GM18951 (cell line): ENCODE results near the gene U2AF1L4.

ENCODE experiments used
- POLR2A ChIP-seq: IDR thresholded peaks from 4 replicates; pipeline ENCODE4 v1.6.1; 2011; ENCODE audit warnings: mild to moderate bottlenecking; ENCODE audit not compliant: insufficient read length, insufficient read depth; ENCODE audit errors: extremely low read depth
- in situ Hi-C: fragments of 300-500 bp; cut with MboI; formaldehyde crosslinking; loops from one replicate; pipeline ENCODE4 v1.12.0; 2022; ENCODE audit warnings: low sequenced_read_pairs, mixed read lengths, inconsistent platforms; ENCODE audit not compliant: unreplicated experiment

Gene U2AF1L4

GRCh38 chr19:35757231-35757748, 12.1 kb upstream of the U2AF1L4 start:
- in situ Hi-C loops, result no loop called here
- TF ChIP-seq POLR2A, result no peak

DNA sequence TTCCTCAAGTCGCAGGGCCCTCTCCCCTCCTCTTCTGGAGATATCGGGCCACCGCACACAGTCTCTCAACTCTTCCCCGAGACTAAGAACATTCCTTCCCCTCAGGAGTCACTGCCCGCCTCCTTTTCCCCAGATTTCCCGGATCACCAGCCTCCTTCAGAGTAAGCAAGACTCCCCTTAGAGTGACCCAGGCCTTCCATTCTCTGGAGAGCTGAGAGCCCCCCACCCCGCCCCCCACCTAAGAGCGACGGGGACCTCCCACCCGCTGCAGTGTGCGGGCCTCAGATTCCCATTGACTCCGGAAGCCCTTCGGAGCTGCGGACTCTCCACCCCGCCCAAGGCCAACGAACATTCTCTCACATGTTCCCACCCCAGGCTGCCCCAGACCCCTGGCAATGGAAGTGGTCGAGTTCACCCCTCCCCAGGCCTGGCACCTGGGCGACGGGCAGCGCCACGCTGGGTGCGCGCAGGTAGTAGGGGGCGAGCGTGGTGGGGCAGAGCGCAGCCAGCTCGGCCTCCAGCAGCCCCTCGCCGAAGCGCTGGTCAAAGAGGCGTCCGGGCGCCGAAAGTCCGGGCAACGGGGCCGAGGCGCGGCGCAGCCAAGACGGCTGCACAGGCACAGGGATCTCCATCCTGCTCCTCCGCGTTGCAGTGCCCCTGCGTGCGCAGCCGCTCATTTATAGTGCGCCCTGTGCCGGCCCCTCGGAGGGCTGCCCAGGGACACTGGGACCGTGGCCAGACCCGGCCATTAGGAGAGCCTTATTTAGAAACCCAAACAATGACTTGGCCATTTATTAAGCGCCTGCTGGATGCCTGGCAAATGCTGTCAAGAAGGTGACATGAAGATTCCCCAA, 11.4 kb upstream of the U2AF1L4 start, which contains the start of gene HSPB6:
HSPB6 (minus strand) TSS at position 653 of the 854 bp plus-strand sequence; CDS start at position 632, 21 bp downstream.
- in situ Hi-C loops, result no loop called here

GRCh38 chr19:35755550-35756376, 10.5 kb upstream of the U2AF1L4 start:
- TF ChIP-seq POLR2A, result no peak
- in situ Hi-C loops, result no loop called here

More for the DNA sequence above, 11.4 kb upstream of the U2AF1L4 start, which contains the start of gene HSPB6:
- TF ChIP-seq POLR2A, result no peak

- no peak for TF ChIP-seq POLR2A
- in situ Hi-C loops, result no loop called here
Measured at GRCh38 chr19:35755131-35755549, 9.9 kb upstream of the U2AF1L4 start.

DNA sequence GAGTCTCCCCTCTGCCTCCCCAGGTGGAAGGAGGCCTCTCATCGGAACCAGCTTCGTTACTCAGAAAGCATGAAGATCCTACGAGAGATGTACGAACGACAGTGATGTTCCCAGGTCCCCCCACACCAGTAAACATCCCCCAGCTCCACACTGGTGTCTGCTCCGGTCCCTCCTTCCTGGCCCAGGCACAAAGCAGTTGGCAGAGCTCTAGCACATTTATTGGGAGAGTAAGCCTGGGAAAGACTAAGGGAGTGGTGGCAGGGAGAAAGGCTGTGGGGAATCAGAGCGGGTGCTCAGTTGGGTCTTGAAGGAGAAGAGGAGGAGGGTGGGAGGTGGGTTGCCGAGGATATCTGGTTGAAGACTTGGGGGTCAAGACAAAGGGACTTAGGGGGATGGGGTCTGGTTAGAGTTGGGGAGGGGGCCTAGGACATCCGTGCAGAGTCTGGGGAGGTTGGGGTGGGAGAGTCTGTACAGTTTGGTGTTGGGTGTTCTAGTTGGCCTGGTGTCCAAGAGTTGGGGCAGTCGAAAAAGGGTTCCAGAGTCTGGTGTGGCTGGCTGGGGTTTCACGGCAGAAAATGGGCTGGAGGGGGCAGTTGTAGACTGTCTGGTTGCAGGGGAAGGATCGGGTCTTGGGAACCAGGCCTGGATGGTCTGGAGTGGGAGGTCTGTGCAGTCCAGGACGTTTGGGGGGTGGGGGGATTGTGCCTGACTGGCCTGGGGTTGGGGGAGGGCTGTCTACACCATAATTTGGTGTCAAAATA, 9.3 kb upstream of the U2AF1L4 start:
- TF ChIP-seq POLR2A, result no peak
- in situ Hi-C loops, result no loop called here

GRCh38 chr19:35753634-35754369, 8.6 kb upstream of the U2AF1L4 start:
- in situ Hi-C loops, result no loop called here

DNA sequence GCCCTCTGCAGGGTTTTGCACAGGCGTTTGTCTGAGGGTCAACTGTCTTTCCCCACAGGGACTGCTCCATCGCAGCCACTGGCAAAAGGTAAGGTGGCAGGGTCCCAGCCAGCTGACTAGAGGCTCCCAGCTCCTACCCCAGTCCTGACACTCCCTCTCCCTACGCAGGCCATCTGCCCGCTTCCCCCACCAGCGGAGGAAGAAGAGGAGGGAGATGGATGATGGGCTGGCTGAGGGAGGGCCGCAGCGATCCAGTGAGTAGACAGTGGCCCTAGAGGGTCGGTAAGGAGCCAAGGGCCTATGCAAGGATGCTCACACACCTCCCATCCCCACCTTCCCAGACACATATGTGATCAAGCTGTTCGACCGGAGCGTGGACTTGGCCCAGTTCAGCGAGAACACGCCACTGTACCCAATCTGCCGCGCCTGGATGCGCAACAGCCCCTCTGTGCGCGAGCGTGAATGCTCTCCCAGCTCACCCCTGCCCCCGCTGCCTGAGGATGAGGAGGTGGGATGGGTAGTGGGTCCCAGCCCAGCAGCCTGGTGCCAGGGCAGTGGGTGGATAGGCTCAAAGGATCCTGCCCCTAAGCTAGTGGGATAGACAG, 7.6 kb upstream of the U2AF1L4 start:
- in situ Hi-C loops, result no loop called here
- no peak for TF ChIP-seq POLR2A

More at GRCh38 chr19:35753634-35754369, 8.6 kb upstream of the U2AF1L4 start:
- TF ChIP-seq POLR2A, result no peak

- in situ Hi-C loops, result no loop called here
- TF ChIP-seq POLR2A, result no peak
Measured at GRCh38 chr19:35751839-35752745, 6.9 kb upstream of the U2AF1L4 start.

DNA sequence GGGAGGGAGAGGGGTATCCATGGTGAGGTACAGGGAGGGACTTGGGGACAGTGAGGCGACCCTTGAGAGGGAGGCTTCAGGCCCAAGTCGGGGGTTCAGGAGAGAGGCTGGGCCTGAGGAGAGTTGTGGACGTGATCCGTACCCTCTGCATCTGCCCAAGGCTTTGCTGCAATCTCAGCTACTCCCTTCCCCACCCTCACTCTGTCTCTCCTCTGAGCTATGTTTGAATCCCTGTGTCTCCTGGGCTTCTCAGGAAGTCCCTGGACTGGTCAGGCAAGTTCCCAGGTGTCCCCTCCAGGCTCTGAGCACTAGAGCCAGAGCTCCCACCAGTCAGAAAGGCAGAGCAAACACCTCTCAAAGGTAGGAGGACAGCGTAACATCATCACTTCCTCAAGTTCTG, 4.9 kb upstream of the U2AF1L4 start:
- no peak for TF ChIP-seq POLR2A
- in situ Hi-C loops, result no loop called here

GRCh38 chr19:35748106-35749020, 3.1 kb upstream of the U2AF1L4 start, which contains the start of gene LIN37:
Gene LIN37 (plus strand): TSS chr19:35748576. CDS start chr19:35748725, 149 bp downstream.
- in situ Hi-C loops, result no loop called here
- peak; percentile 65 for TF ChIP-seq POLR2A
